CD4-positive, alpha-beta T cell (primary cell): Measurements from ENCODE around the gene CENPS. TPM values are rescaled to one million over a fixed set of nuclear protein-coding genes. Genes with fewer than 3 reads are reported as not detected.
A peak's percentile ranks its signal among the peaks of the same experiment; 100 is the strongest.

Source experiments
- ATAC-seq: fragments of 200-7000 bp; cut with Tn5 transposase; one replicate; pipeline ENCODE4 v1.10.0; 2022; ENCODE audit warnings: mild to moderate bottlenecking; ENCODE audit not compliant: poor library complexity
- CTCF ChIA-PET: fragments of 350-600 bp; sonication (Branson Sonifier 250); formaldehyde crosslinking; loops from one replicate; lab custom pipeline; 2021; ENCODE audit warnings: antibody characterized with exemption, inconsistent platforms; lab: Charles Lee
- POLR2A ChIA-PET: fragments of 350-600 bp; sonication (Branson Sonifier 250); formaldehyde crosslinking; loops from one replicate; lab custom pipeline; 2021; ENCODE audit warnings: antibody characterized with exemption, inconsistent platforms; lab: Charles Lee
- DNase-seq, 14 experiments: peaks; one replicate each; pipeline ENCODE4 v3.0.0-alpha.2; 2013 to 2020; ENCODE audit warnings: mixed read lengths in 2 of 14
- H3K27ac ChIP-seq, 2 donors: one replicate each; pipeline versions ENCODE4 v1.5.1 to v1.7.0; 2013; ENCODE audit warnings: low read length in 2 of 2, low read depth in 1 of 2, mild to moderate bottlenecking in 1 of 2
- H3K27me3 ChIP-seq, 2 experiments: 1 replicate in 1 of 2; 2 replicates in 1 of 2; pipeline versions ENCODE4 v1.6.1 to v1.7.0; 2013; ENCODE audit warnings: low read length in 2 of 2, control low read depth in 1 of 2, mild to moderate bottlenecking in 1 of 2, moderate library complexity in 1 of 2; ENCODE audit not compliant: insufficient read depth in 2 of 2, control insufficient read depth in 1 of 2
- H3K36me3 ChIP-seq: one replicate; pipeline ENCODE4 v1.6.1; 2013; ENCODE audit warnings: low read length, control low read depth; ENCODE audit not compliant: insufficient read depth
- H3K4me1 ChIP-seq: one replicate; pipeline ENCODE4 v1.6.1; 2013; ENCODE audit warnings: low read length, control low read depth; ENCODE audit not compliant: insufficient read depth
- H3K4me3 ChIP-seq: one replicate; pipeline ENCODE4 v1.5.1; 2013; ENCODE audit warnings: mild to moderate bottlenecking, low read length, moderate library complexity
- H3K9me3 ChIP-seq, 2 experiments: 1 replicate in 1 of 2; 2 replicates in 1 of 2; pipeline versions ENCODE4 v1.6.1 to v1.7.0; 2013; ENCODE audit warnings: low read length in 2 of 2, mild to moderate bottlenecking in 2 of 2, control low read depth in 1 of 2, moderate library complexity in 1 of 2; ENCODE audit not compliant: control insufficient read depth in 1 of 2, insufficient read depth in 1 of 2
- H3K27ac Mint-ChIP-seq: one replicate; pipeline ENCODE4 v1.8.0; 2020; ENCODE audit warnings: mixed read lengths
- H3K27me3 Mint-ChIP-seq: one replicate; pipeline ENCODE4 v1.8.0; 2021; ENCODE audit warnings: mixed read lengths
- H3K36me3 Mint-ChIP-seq: one replicate; pipeline ENCODE4 v1.8.0; 2021; ENCODE audit warnings: low read depth, mixed read lengths
- H3K4me1 Mint-ChIP-seq: one replicate; pipeline ENCODE4 v1.8.0; 2021; ENCODE audit warnings: low read depth, mixed read lengths
- H3K4me3 Mint-ChIP-seq: one replicate; pipeline ENCODE4 v1.8.0; 2020; ENCODE audit warnings: mild to moderate bottlenecking, mixed read lengths
- H3K9me3 Mint-ChIP-seq: one replicate; pipeline ENCODE4 v1.8.0; 2020; ENCODE audit warnings: mixed read lengths
- CTCF ChIP-seq: fragments of 200-600 bp; IDR thresholded peaks from one replicate; pipeline ENCODE4 v1.8.0; 2022; ENCODE audit warnings: antibody characterized with exemption, mild to moderate bottlenecking
- intact Hi-C, 2 experiments: fragments of 100-400 bp; cut with DNase I in 1 of 2; cut with micrococcal nuclease in 1 of 2; formaldehyde crosslinking; loops; one replicate each; pipeline versions ENCODE4 v1.15.1 to v1.9.0; 2023 to 2025; cut with DNase I, micrococcal nuclease
- total RNA-seq, 174 experiments: library from RNA in 2 of 174; stranded (reverse) in 2 of 174; gene quantifications; one replicate each; pipeline ENCODE4 v1.2.3 and lab custom pipeline; 2021 to 2026

Gene CENPS
- total RNA-seq, 2 experiments from 2014 or later: 3.7 to 4.0 TPM

- no peak for TF ChIP-seq CTCF
- intact Hi-C loops: loop anchor here (10.0 kb wide), 2 partner anchors 75 to 1235 kb away; partner anchors contain the start of genes H6PD (in 1 of the 2) and PGD (in 1 of the 2)
- Mint-ChIP-seq H3K27me3 (no peaks in the 10 kb centered on the region), H3K4me3 (no peak overlapping the region), H3K27ac (no peak overlapping the region), H3K36me3 (peaks cover 34% of the 10 kb centered on the region), H3K4me1 (peaks cover 30% of the 10 kb centered on the region), H3K9me3 (no peaks in the 10 kb centered on the region)
- H3K4me3 ChIP-seq: no peak overlapping the region
- ATAC-seq (no peak), DNase-seq (no peak)
- H3K9me3 ChIP-seq: no peaks in the 10 kb centered on the region
- ChIA-PET CTCF (interaction anchor here (0.7 to 3.3 kb wide), 2 partner anchors 25 to 118 kb away, joined by 4 to 11 read pairs; no protein-coding TSS in a partner anchor), POLR2A (no interaction called here)
- no peaks in the 10 kb centered on the region for H3K27me3 ChIP-seq
- H3K36me3 ChIP-seq: peaks cover 36% of the 10 kb centered on the region
- H3K27ac ChIP-seq: no peak overlapping the region
- H3K4me1 ChIP-seq: peaks cover 26% of the 10 kb centered on the region
Observed at GRCh38 chr1:10470043-10470442, 39.8 kb downstream of the CENPS start.

- Mint-ChIP-seq H3K4me3 (peak overlapping the region; percentile 89), H3K36me3 (peaks cover 38% of the 10 kb centered on the region), H3K9me3 (no peaks in the 10 kb centered on the region), H3K27me3 (no peaks in the 10 kb centered on the region), H3K27ac (peak overlapping the region; percentile 75), H3K4me1 (peaks cover 45% of the 10 kb centered on the region)
- H3K4me3 ChIP-seq: peak overlapping the region; percentile 79
- no peaks in the 10 kb centered on the region for H3K9me3 ChIP-seq
- DNase-seq (peak in 1 of 14 experiments; percentile 4), ATAC-seq (peak; percentile 1)
- intact Hi-C loops: loop anchor here (1.0 to 10.0 kb wide), 6 partner anchors 41 to 1237 kb away; partner anchors contain the start of genes PGD (in 2 of the 2), CENPS (in 1 of the 2), H6PD (in 1 of the 2) and UBE4B (in 1 of the 2)
- peaks cover 41% of the 10 kb centered on the region for H3K4me1 ChIP-seq
- no peaks in the 10 kb centered on the region for H3K27me3 ChIP-seq
- TF ChIP-seq CTCF: no peak
- ChIA-PET POLR2A (interaction anchor here (1.0 to 1.3 kb wide), 2 partner anchors 23 to 41 kb away, joined by 3 to 4 read pairs; no protein-coding TSS in a partner anchor), CTCF (interaction anchor here (1.9 to 3.3 kb wide), 2 partner anchors 23 to 42 kb away, joined by 6 to 11 read pairs; partner anchors contain the start of gene CENPS)
- H3K27ac ChIP-seq: peak overlapping the region; percentile 27 to 38
- peaks cover 21% of the 10 kb centered on the region for H3K36me3 ChIP-seq
Observed at GRCh38 chr1:10471411-10472219, 41.4 kb downstream of the CENPS start.

GRCh38 chr1:10472220-10473144, 42.2 kb downstream of the CENPS start, which contains the start of gene DFFA:
TSS of gene DFFA (minus strand) at chr1:10472529. CDS start at chr1:10472458, 71 bp downstream.
- intact Hi-C loops: loop anchor here (1.0 to 10.0 kb wide), 6 partner anchors 42 to 1238 kb away; partner anchors contain the start of genes PGD (in 2 of the 2), CENPS (in 1 of the 2), H6PD (in 1 of the 2) and UBE4B (in 1 of the 2)
- peak; percentile 77 to 96 (median 87) for DNase-seq
- Histone ChIP-seq H3K36me3 (peaks cover 17% of the 10 kb centered on the region), H3K27me3 (no peaks in the 10 kb centered on the region), H3K4me3 (peak within 1 kb of the TSS; percentile 79), H3K4me1 (peaks cover 45% of the 10 kb centered on the region), H3K27ac (peak within 1 kb of the TSS; percentile 27 to 38), H3K9me3 (no peaks in the 10 kb centered on the region)
- POLR2A ChIA-PET: interaction anchor here (0.8 to 1.3 kb wide), 3 partner anchors 22 to 42 kb away, joined by 3 to 5 read pairs (median 4); no protein-coding TSS in a partner anchor
- Mint-ChIP-seq H3K27ac (peak within 1 kb of the TSS; percentile 75), H3K4me1 (peaks cover 50% of the 10 kb centered on the region), H3K27me3 (no peaks in the 10 kb centered on the region), H3K9me3 (no peaks in the 10 kb centered on the region), H3K4me3 (peak within 1 kb of the TSS; percentile 89), H3K36me3 (peaks cover 32% of the 10 kb centered on the region)
- CTCF ChIA-PET: interaction anchor here (1.9 to 3.3 kb wide), 2 partner anchors 23 to 42 kb away, joined by 6 to 11 read pairs; partner anchors contain the start of gene CENPS
- peak; percentile 83 for ATAC-seq
- TF ChIP-seq CTCF: no peak
